DMS53 (cell line): ENCODE measurements around the gene ACSL3.
"Not testable (repeated sequence)": the region's sequence is repeated elsewhere in the genome, so short reads cannot be mapped to it uniquely, and the experiment has no call there.

Experiments
- DNase-seq: peaks from one replicate; lab custom pipeline; 2025; lab: John Stamatoyannopoulos, UW

The ACSL3 gene

GRCh38 chr2:222860740-222861410, at the start of gene ACSL3:
ACSL3 (plus strand) TSS chr2:222861036; CDS start chr2:222908773, 47,737 bp downstream.
- peak; percentile 96 for DNase-seq

DNA sequence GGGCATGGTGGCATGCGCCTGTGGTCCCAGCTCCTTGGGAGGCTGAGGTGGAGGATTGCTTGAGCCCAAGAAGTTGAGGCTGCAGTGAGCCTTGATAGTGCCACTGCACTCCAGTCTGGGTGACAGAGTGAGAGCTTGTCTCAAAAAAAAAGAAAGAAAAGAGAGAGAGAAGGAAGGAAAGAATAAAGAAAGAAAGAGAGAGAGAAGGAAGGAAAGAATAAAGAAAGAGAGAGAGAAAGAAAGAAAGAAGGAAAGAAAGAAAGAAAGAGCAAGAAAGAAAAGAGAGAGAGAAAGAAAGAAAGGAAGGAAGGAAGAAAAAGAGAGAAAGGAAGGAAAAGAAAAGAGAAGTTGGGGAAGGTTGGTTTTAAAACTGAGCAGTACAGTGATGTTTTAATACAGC, 49.0 kb upstream of the ACSL3 start:
- DNase-seq: no peak

DNA sequence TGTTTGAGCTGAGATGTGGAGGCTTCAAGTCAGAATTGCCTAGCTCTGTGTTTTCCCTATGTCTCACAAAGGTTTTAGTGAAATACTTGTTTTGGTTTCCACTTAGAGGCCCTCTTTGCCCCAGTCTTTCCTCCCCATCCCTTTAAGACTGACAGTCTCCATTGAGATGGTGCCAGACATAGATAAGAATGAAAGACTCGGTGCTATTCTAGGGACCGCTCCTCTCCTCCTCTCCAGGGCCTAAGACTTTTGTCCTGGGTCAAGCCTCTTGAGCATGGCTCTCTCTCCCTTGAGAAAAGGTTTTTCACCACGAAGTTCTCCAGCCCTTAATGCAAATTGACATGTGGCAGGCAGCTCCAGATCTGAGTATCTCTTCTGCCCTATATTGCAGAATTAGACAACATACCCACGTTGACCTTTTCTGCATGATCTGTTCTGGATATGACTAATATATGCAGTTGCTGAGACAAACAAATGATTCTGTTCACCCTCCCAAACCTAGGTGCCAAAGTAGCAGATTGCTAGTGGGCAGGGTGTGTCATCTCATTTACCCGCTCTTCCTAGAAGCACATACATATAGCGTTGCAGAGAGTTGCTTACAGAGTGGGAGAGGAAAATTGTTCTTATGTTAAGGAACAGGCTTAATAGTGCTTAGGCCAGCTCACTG, 47.5 kb upstream of the ACSL3 start:
- no peak for DNase-seq

DNA sequence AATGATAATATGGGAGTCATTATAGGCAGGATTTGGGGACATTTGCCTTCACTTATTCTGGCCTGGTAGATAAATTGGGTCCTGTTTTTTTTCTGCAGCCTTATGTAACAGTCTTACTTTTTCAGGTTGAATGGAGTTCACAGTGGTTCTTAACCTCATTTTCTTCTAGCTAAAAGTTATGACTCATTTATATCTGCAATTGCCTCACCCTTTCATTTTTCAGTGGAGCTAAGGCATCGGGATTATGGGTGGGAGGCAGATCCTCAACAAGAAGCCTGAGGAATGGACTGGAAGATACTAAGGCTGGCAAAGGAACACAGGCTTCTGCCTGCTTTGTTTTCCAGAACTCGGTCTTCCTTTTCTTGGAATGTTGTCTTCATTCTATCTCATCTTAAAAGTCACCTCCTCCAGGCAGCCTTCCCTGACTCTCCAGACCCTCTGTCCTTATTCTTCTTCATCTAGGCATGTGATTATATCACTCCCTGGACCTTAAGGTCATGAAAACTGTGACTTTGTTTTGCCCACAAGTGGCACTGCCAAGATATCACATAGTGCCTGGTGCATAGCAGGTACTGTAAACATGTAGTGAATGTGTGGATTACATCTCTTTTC, 41.0 kb upstream of the ACSL3 start:
- DNase-seq: no peak

GRCh38 chr2:222823183-222823930, 37.5 kb upstream of the ACSL3 start:
- no peak for DNase-seq

DNA sequence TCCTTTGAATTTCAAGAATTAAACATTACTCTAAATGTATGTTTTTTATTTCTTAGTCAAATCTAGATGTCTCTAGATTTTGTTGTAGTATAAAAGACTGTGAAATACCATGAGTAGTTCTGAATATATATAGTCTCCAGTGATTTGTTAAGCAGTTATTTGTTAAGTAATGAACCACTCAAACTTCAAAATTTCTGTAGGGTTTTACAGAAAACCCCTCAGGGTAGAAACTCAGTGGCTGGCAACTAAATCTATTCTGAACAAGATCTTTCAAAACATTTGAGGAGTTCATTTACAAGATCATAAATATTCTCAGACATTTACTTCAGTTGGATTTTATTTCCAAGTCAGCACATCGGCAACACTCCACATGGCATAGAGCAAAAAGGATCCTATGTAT, 35.8 kb upstream of the ACSL3 start:
- DNase-seq: no peak

DNA sequence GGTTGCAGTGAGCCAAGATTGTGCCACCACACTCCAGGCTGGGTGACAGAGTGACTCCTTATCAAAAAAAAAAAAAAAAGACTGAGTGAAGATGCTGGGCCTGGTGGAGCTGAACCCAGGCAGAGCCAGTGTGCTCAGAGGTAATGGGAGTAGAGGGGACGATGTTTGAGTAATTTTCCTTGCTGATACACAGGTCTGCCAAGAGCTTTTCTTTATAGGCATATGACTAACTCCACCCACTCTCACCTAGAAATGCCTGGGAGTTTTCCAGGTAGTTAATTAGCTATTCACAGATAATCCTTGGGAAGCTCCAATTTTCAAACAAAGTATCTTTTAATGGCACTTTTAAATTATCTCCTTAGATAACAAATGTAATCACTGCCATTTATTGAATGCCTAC, 33.4 kb upstream of the ACSL3 start:
- DNase-seq: no peak

GRCh38 chr2:222828572-222828971, 32.3 kb upstream of the ACSL3 start:
- DNase-seq: no peak

GRCh38 chr2:222830164-222830563, 30.7 kb upstream of the ACSL3 start:
- no peak for DNase-seq

DNA sequence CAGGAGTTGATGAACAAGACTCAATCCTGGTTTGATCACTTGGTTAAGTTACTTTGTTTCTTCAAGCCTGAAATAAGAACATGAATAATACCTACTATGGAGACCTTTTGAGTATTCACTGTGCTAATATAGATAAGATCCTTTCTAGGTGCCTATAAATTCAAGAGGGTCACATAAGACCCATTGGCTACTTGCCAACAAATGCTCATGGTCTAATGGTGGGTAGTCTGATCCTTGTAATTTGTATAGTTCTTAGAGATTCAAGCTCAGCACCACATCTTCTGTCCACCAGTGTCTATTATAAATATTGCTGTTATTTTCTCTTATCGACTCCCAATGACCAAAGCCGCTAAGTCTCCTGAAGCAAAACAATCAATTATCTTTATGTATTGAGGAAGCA, 27.4 kb upstream of the ACSL3 start:
- no peak for DNase-seq

GRCh38 chr2:222835143-222835822, 25.6 kb upstream of the ACSL3 start:
- peak; percentile 35 for DNase-seq

- DNase-seq: no peak
Measured at GRCh38 chr2:222835823-222836151, 25.0 kb upstream of the ACSL3 start.

DNA sequence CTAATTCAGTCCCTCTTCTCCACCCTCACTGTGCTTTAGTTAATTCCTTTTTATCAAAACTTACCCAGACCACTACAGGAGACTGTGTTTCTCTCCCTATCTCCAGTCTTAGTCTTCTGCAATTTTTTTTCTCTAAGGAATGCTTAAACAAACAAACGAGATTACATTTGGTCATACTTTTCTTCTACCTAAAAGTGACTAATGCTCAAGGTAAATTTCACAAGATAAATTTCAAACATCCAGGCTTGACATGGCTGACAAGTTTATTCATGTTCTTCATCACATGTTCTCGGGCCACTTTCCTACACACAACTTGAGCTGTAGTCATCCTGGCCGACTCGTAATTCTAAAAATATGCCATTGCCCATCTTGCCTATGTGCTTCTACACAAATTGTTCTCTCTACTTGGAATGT, 23.2 kb upstream of the ACSL3 start:
- DNase-seq: no peak

GRCh38 chr2:222840060-222840802, 20.6 kb upstream of the ACSL3 start:
- no peak for DNase-seq

- DNase-seq: peak; percentile 58
Measured at GRCh38 chr2:222842491-222843174, 18.2 kb upstream of the ACSL3 start.

DNA sequence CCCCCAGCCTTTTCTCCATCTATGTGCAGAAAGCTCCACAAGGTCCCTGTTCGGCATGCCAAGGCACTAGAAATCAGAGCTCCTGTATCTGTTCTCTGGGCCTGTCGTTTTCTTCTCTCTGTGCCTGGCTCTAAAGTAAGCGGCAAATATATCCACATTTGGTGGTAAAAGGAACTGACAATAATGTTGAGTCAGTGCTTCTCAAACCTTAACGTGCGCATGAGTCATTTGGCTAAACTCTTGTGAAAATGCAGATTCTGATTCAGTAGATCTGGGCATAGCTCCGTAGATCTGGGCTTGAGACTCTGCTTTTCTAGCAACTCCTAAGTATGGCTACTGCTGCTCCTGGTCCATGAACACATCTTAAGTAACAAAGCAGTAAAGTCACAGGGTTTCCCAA, 16.5 kb upstream of the ACSL3 start:
- no peak for DNase-seq

DNA sequence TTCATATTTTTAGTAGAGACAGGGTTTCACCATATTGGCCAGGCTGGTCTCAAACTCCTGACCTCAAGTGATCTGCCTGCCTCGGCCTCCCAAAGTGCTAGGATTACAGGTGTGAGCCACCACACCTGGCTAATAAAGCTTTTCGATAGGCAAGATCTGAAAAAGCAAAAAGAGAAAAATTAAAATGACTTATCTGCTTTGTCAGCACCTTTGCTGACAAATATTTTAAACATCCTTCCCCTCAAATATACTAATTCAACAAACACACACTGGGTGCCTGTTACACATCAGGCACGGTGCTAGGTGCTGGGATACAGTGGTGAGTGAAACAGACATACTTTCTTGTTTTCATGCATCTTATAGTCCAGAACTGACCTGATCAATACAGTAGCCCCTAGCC, 15.5 kb upstream of the ACSL3 start:
- DNase-seq: not testable (repeated sequence)

DNA sequence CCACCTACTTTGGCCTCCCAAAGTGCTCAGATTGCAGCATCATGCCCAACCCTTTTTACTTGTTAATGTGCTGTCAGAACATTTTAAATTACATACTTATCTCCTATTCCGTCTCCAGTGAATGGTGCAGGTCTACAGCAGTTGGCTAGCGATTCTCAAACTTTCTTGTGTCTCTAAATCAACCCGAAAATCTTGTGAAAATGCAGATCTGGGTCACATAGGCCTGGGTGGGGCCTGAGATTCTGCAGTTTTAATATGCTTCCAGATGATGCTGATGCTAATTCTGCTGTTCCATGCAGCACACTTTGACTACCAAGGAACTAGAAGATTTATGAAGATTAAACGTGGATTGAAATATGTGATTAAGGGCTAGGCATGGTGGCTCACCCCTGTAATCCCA, 14.8 kb upstream of the ACSL3 start:
- no peak for DNase-seq

GRCh38 chr2:222848031-222848430, 12.8 kb upstream of the ACSL3 start:
- not testable (repeated sequence) for DNase-seq

- DNase-seq: no peak
Measured at GRCh38 chr2:222848862-222849261, 12.0 kb upstream of the ACSL3 start.
